Measurements from ENCODE around the gene ACTRT3.

GRCh38 chr3:169746924-169747323, 22.4 kb downstream of the ACTRT3 start:
- TF ChIP-seq POLR2AphosphoS5 (IDR thresholded peaks at IDR 0.05; ENCODE audit: low read depth): no peak
- no peak for TF ChIP-seq CTCF (IDR thresholded peaks at IDR 0.05; ENCODE audit: insufficient read depth, low read length)

Data from HL-60 (cell line).